ENCODE data around the gene SLC4A9. TPM values are rescaled to one million over a fixed set of nuclear protein-coding genes. Genes with fewer than 3 reads are reported as not detected.

Gene SLC4A9
- total and polyA plus RNA-seq, 2 experiments from 2014 or later, result 0.07 to 0.53 TPM

DNA sequence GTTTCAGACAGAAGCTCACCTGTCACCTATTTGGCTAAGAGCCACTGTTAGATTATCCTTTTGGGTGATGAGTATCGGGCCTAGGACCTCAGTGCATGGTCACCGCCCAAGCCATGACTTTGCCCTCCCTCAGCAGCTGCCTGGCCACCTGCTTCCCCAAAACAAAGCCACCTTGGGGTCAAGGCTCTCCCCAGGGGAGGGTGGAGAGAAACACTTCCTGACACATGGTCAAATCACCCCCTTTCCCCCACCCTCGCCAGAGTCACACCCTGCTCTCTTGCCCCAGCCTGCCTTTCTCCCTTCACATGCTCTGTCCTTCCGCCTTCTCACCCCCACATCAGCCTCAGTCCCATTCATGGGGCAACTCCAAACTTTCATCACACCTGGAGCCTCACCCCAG lies 11.9 kb upstream of the SLC4A9 start:
- DNase-seq (ENCODE audit: low spot score), result no peak

DNA sequence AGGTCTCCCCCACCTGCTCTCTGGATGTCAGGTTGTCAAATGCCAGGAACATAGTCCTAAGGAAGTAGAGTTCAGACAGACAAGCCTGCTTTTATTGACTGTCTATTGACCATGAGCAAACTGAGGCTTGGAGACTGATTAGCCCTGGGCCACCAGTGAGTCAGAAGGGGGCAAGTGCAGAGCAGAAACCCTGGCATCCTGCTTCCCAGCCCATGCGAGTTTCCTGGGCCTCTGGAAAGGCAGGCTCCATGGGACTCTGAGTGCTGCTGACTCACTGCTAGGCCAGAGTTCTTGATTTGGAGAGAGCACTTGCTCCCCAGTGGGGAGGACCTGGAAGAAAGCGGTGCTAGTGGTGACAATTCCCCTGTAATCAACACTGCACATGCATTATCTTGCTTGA lies 10.8 kb upstream of the SLC4A9 start:
- no peak overlapping the region for H3K27ac ChIP-seq

More for the DNA sequence above, 11.9 kb upstream of the SLC4A9 start:
- Histone ChIP-seq H3K4me3 (no peak overlapping the region), H3K36me3 (replicated peaks; ENCODE audit: insufficient read depth, low read depth) (no peaks in the 10 kb centered on the region), H4K20me1 (ENCODE audit: insufficient read depth, poor library complexity, severe bottlenecking) (no peaks in the 10 kb centered on the region), H3K27ac (no peak overlapping the region), H3K9me3 (ENCODE audit: low read depth) (no peaks in the 10 kb centered on the region), H2AFZ (no peak overlapping the region), H3K4me1 (ENCODE audit: insufficient read depth) (peaks cover 12% of the 10 kb centered on the region), H3K4me2 (no peak overlapping the region), H3K9me2 (replicated peaks; ENCODE audit: insufficient read depth) (no peaks in the 10 kb centered on the region), H3K79me2 (no peaks in the 10 kb centered on the region), H3K27me3 (no peaks in the 10 kb centered on the region)
- 89% methylated on average over 4 of the region's 4 CpGs for WGBS (ENCODE audit: low lambda C conversion rate, missing lambda C conversion rate)
- TF ChIP-seq, protein P1, sequence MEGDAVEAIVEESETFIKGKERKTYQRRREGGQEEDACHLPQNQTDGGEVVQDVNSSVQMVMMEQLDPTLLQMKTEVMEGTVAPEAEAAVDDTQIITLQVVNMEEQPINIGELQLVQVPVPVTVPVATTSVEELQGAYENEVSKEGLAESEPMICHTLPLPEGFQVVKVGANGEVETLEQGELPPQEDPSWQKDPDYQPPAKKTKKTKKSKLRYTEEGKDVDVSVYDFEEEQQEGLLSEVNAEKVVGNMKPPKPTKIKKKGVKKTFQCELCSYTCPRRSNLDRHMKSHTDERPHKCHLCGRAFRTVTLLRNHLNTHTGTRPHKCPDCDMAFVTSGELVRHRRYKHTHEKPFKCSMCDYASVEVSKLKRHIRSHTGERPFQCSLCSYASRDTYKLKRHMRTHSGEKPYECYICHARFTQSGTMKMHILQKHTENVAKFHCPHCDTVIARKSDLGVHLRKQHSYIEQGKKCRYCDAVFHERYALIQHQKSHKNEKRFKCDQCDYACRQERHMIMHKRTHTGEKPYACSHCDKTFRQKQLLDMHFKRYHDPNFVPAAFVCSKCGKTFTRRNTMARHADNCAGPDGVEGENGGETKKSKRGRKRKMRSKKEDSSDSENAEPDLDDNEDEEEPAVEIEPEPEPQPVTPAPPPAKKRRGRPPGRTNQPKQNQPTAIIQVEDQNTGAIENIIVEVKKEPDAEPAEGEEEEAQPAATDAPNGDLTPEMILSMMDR (IDR thresholded peaks at IDR 0.05; ENCODE audit: poor library complexity), result no peak
- TF ChIP-seq EZH2 (IDR thresholded peaks at IDR 0.05; ENCODE audit: borderline replicate concordance) (no peak), EZH2phosphoT487 (IDR thresholded peaks at IDR 0.05; ENCODE audit: low read depth, severe bottlenecking, unreplicated experiment) (no peak)

DNA sequence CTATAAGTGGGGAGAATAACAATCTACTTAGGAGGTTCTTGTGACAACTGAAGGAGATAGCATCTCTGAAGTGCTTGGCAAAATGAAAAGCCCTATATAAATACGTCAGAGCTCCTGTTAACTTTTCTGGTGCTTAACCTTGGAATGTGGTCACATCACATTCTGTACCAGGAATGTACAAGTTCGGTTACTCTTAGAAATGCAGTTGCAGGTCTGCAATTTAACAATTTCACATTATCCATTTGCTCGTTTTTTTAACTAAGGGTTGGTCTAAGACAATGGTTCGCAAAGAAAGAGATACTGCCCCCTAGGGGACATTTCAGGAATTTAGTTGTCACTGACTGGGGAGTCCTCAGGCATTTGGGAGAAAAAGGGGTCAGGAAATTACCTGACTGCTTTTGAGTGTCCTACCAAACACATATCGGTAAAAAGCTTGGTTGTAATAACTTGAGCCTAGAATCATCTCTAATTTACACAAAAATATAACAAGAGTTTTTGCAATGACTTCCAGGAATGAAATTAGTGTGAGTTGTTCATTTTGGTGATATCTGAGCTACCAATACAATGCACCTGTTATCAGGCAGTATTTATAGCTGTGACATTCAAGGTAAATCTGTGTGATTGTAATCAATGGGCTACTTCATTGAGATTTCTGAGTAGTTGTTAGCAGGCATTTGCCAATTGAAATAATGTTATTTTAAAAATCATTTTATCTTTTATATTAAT lies 8.2 kb upstream of the SLC4A9 start:
- H3K9me2 ChIP-seq (replicated peaks; ENCODE audit: insufficient read depth), result no peaks in the 10 kb centered on the region
- H3K27me3 ChIP-seq, result no peaks in the 10 kb centered on the region
- H2AFZ ChIP-seq, result no peak overlapping the region
- no peak overlapping the region for H3K27ac ChIP-seq
- no peaks in the 10 kb centered on the region for H3K9me3 ChIP-seq (ENCODE audit: low read depth)
- H4K20me1 ChIP-seq (ENCODE audit: insufficient read depth, poor library complexity, severe bottlenecking), result no peaks in the 10 kb centered on the region
- no peak for TF ChIP-seq EZH2 (IDR thresholded peaks at IDR 0.05; ENCODE audit: borderline replicate concordance)
- TF ChIP-seq EZH2phosphoT487 (IDR thresholded peaks at IDR 0.05; ENCODE audit: low read depth, severe bottlenecking, unreplicated experiment), result no peak
- TF ChIP-seq, protein P1 (IDR thresholded peaks at IDR 0.05; ENCODE audit: poor library complexity), result peak; percentile 81
- H3K4me2 ChIP-seq, result no peak overlapping the region
- no peaks in the 10 kb centered on the region for H3K36me3 ChIP-seq (replicated peaks; ENCODE audit: insufficient read depth, low read depth)
- H3K4me1 ChIP-seq (ENCODE audit: insufficient read depth), result no peaks in the 10 kb centered on the region
- peak; percentile 88 for DNase-seq (ENCODE audit: low spot score)
- WGBS (ENCODE audit: low lambda C conversion rate, missing lambda C conversion rate), result 6% methylated on average over 5 of the region's 5 CpGs
- no peaks in the 10 kb centered on the region for H3K79me2 ChIP-seq
- no peak overlapping the region for H3K4me3 ChIP-seq

More for the DNA sequence above, 10.8 kb upstream of the SLC4A9 start:
- Histone ChIP-seq H3K79me2 (no peaks in the 10 kb centered on the region), H3K4me1 (ENCODE audit: insufficient read depth) (peaks cover 12% of the 10 kb centered on the region), H3K9me2 (replicated peaks; ENCODE audit: insufficient read depth) (no peaks in the 10 kb centered on the region), H4K20me1 (ENCODE audit: insufficient read depth, poor library complexity, severe bottlenecking) (no peaks in the 10 kb centered on the region), H3K9me3 (ENCODE audit: low read depth) (no peaks in the 10 kb centered on the region), H3K4me3 (no peak overlapping the region), H3K27me3 (no peaks in the 10 kb centered on the region), H2AFZ (no peak overlapping the region), H3K4me2 (no peak overlapping the region), H3K36me3 (replicated peaks; ENCODE audit: insufficient read depth, low read depth) (no peaks in the 10 kb centered on the region)
- DNase-seq (ENCODE audit: low spot score), result peak; percentile 48
- TF ChIP-seq EZH2phosphoT487 (IDR thresholded peaks at IDR 0.05; ENCODE audit: low read depth, severe bottlenecking, unreplicated experiment) (no peak), EZH2 (IDR thresholded peaks at IDR 0.05; ENCODE audit: borderline replicate concordance) (no peak)
- TF ChIP-seq, protein P1 (IDR thresholded peaks at IDR 0.05; ENCODE audit: poor library complexity), result no peak
- 80% methylated on average over 2 of the region's 2 CpGs for WGBS (ENCODE audit: low lambda C conversion rate, missing lambda C conversion rate)

All from hepatocyte (in vitro differentiated cells).